Measurements from ENCODE around the gene SLC6A20. TPM values are rescaled to one million over a fixed set of nuclear protein-coding genes. Genes with fewer than 3 reads are reported as not detected.

SLC6A20 gene
- total and polyA plus RNA-seq, 4 donors, result 0.08 to 0.16 (median 0.10) TPM; not detected in 1

- TF ChIP-seq ZBTB33 (IDR thresholded peaks at IDR 0.05) (no peak), FOXA1 (IDR thresholded peaks at IDR 0.05) (no peak), ATF3 (IDR thresholded peaks at IDR 0.05) (no peak), RXRA (IDR thresholded peaks at IDR 0.05) (no peak), HNF4G (IDR thresholded peaks at IDR 0.05) (no peak), NR2F2 (IDR thresholded peaks at IDR 0.05) (no peak), YY1 (IDR thresholded peaks at IDR 0.05) (no peak), GABPA (IDR thresholded peaks at IDR 0.05 in 1 of 2, conservative IDR thresholded peaks at IDR 0.05 in 1 of 2) (no peak), JUND (IDR thresholded peaks at IDR 0.05) (no peak), RAD21 (IDR thresholded peaks at IDR 0.05) (no peak), TAF1 (conservative IDR thresholded peaks at IDR 0.05) (no peak)
- H3K9ac ChIP-seq (ENCODE audit: low read depth in 1 of 2, low read length in 2 of 2), result no peak overlapping the region
- H3K27ac ChIP-seq (ENCODE audit: low read depth in 1 of 2, low read length in 2 of 2), result no peak overlapping the region
- H3K9me3 ChIP-seq (ENCODE audit: control insufficient read depth in 4 of 4, low read length in 3 of 4), result no peaks in the 10 kb centered on the region
- DNase-seq (ENCODE audit: low spot score), result no peak
- H3K4me1 ChIP-seq (ENCODE audit: control insufficient read depth in 4 of 4, insufficient read depth in 4 of 4, low read length in 3 of 4), result peaks cover 0 to 7% (median 2%) of the 10 kb centered on the region in 4 donors
- no peaks in the 10 kb centered on the region for H3K27me3 ChIP-seq (ENCODE audit: control insufficient read depth in 4 of 4, insufficient read depth in 4 of 4, low read length in 3 of 4)
- WGBS, result 92% methylated on average over 16 of the region's 16 CpGs
- H3K36me3 ChIP-seq (ENCODE audit: control insufficient read depth in 4 of 4, insufficient read depth in 3 of 4, low read depth in 1 of 4, low read length in 3 of 4), result no peaks in the 10 kb centered on the region
- H3K4me3 ChIP-seq (ENCODE audit: low read depth in 1 of 3, low read length in 3 of 3), result no peak overlapping the region
These were observed 23.8 kb downstream of the SLC6A20 start for GRCh38 chr3:45772341-45773035.

- DNase-seq (ENCODE audit: low spot score), result no peak
- Histone ChIP-seq H3K27ac (ENCODE audit: low read depth in 1 of 2, low read length in 2 of 2) (no peak overlapping the region), H3K4me1 (ENCODE audit: control insufficient read depth in 4 of 4, insufficient read depth in 4 of 4, low read length in 3 of 4) (peaks cover 0 to 6% (median 2%) of the 10 kb centered on the region in 4 donors), H3K9ac (ENCODE audit: low read depth in 1 of 2, low read length in 2 of 2) (no peak overlapping the region), H3K36me3 (ENCODE audit: control insufficient read depth in 4 of 4, insufficient read depth in 3 of 4, low read depth in 1 of 4, low read length in 3 of 4) (no peaks in the 10 kb centered on the region), H3K9me3 (ENCODE audit: control insufficient read depth in 4 of 4, low read length in 3 of 4) (no peaks in the 10 kb centered on the region), H3K4me3 (ENCODE audit: low read depth in 1 of 3, low read length in 3 of 3) (no peak overlapping the region), H3K27me3 (ENCODE audit: control insufficient read depth in 4 of 4, insufficient read depth in 4 of 4, low read length in 3 of 4) (no peaks in the 10 kb centered on the region)
- TF ChIP-seq ATF3 (IDR thresholded peaks at IDR 0.05) (no peak), FOXA1 (IDR thresholded peaks at IDR 0.05) (no peak), ZBTB33 (IDR thresholded peaks at IDR 0.05) (no peak), YY1 (IDR thresholded peaks at IDR 0.05) (no peak), SP1 (IDR thresholded peaks at IDR 0.05) (no peak), RAD21 (IDR thresholded peaks at IDR 0.05) (no peak), EGR1 (IDR thresholded peaks at IDR 0.05; ENCODE audit: low read depth in 2 of 2) (no peak)
- WGBS, result 96% methylated on average over 5 of the region's 5 CpGs
These were observed 24.5 kb downstream of the SLC6A20 start for GRCh38 chr3:45771831-45772230.
